Measurements from ENCODE around the gene NIPAL3. TPM values are rescaled to one million over a fixed set of nuclear protein-coding genes. Genes with fewer than 3 reads are reported as not detected.
"Not testable (repeated sequence)": the region's sequence is repeated elsewhere in the genome, so short reads cannot be mapped to it uniquely, and the experiment has no call there.

The NIPAL3 gene
- total RNA-seq, 1 experiment from 2014 or later: 55.8 TPM

DNA sequence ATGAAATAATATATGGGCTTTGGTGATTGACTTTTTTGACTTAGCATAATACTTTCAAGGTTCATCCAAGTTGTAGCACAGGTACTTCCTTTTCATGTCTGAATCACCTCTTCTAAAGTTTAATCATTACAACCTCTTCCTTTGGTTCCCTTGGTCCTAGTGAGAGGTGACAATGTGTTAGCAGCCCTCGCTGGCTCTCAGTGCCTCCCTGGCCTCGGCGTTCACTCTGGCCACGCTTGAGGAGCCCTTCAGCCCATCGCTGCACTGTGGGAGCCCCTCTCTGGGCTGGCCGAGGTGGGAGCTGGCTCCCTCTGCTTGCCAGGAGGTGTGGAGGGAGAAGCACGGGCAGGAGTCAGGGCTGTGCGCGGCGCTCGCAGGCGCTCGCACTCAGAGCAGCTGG lies 74.1 kb downstream of the NIPAL3 start:
- Mint-ChIP-seq H3K36me3 (ENCODE audit: insufficient read depth, unreplicated experiment) (no peaks in the 10 kb centered on the region), H3K27me3 (ENCODE audit: insufficient read depth, unreplicated experiment) (peaks cover 11% of the 10 kb centered on the region), H3K27ac (ENCODE audit: low read depth, unreplicated experiment) (no peak overlapping the region), H3K4me3 (ENCODE audit: unreplicated experiment) (no peak overlapping the region), H3K9me3 (ENCODE audit: unreplicated experiment) (no peaks in the 10 kb centered on the region), H3K4me1 (ENCODE audit: insufficient read depth, unreplicated experiment) (peaks cover 5% of the 10 kb centered on the region)
- BruUV-seq (replicated peaks): no TSS peak
- TF ChIP-seq, protein P1, sequence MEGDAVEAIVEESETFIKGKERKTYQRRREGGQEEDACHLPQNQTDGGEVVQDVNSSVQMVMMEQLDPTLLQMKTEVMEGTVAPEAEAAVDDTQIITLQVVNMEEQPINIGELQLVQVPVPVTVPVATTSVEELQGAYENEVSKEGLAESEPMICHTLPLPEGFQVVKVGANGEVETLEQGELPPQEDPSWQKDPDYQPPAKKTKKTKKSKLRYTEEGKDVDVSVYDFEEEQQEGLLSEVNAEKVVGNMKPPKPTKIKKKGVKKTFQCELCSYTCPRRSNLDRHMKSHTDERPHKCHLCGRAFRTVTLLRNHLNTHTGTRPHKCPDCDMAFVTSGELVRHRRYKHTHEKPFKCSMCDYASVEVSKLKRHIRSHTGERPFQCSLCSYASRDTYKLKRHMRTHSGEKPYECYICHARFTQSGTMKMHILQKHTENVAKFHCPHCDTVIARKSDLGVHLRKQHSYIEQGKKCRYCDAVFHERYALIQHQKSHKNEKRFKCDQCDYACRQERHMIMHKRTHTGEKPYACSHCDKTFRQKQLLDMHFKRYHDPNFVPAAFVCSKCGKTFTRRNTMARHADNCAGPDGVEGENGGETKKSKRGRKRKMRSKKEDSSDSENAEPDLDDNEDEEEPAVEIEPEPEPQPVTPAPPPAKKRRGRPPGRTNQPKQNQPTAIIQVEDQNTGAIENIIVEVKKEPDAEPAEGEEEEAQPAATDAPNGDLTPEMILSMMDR (IDR thresholded peaks at IDR 0.05; ENCODE audit: unreplicated experiment): no peak
- ChIA-PET CTCF (no interaction called here), POLR2A (interaction anchor here (1.1 kb wide), 1 partner anchor 11 kb away, joined by 3 read pairs; no protein-coding TSS in a partner anchor)
- intact Hi-C loops (cut with micrococcal nuclease): no loop called here
- DNase-seq (ENCODE audit: unreplicated experiment): no peak

DNA sequence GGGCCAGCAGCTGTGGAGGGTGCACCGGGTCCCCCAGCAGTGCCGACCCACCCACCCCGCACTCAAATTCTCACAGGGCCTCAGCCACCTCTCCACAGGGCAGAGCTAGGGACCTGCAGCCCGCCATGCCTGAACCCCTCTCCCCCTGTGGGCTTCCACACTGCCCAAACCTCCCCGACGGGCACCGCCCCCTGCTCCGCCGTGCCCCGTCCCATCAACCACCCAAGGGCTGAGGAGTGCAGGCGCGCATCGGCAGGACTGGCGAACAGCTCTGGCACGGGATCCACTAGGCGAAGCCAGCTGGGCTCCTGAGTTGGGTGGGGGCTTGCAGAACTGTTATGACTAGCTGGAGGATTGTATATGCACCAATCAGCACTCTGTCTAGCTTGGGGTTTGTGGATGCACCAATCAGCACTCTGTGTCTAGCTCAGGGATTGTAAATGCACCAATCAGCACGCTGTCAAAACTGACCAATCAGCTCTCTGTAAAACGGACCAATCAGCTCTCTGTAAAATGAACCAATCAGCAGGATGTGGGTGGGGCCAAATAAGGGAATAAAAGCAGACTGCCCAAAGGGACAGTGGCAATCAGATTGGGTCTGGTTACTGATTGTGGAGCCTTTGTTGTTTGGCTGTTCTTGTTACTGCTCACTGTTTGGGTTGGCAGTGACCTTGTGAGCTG lies 74.6 kb downstream of the NIPAL3 start:
- ChIA-PET POLR2A (interaction anchor here (0.6 to 1.1 kb wide), 2 partner anchors 11 to 694 kb away, joined by 3 read pairs; no protein-coding TSS in a partner anchor), CTCF (no interaction called here)
- peaks cover 11% of the 10 kb centered on the region for H3K27me3 Mint-ChIP-seq (ENCODE audit: insufficient read depth, unreplicated experiment)
- no peak for DNase-seq (ENCODE audit: unreplicated experiment)
- TF ChIP-seq, protein P1 (IDR thresholded peaks at IDR 0.05; ENCODE audit: unreplicated experiment): no peak
- intact Hi-C loops (cut with micrococcal nuclease): no loop called here
- no TSS peak for BruUV-seq (replicated peaks)
- no peaks in the 10 kb centered on the region for H3K36me3 Mint-ChIP-seq (ENCODE audit: insufficient read depth, unreplicated experiment)
- H3K27ac Mint-ChIP-seq (ENCODE audit: low read depth, unreplicated experiment): no peak overlapping the region
- H3K9me3 Mint-ChIP-seq (ENCODE audit: unreplicated experiment): no peaks in the 10 kb centered on the region
- H3K4me1 Mint-ChIP-seq (ENCODE audit: insufficient read depth, unreplicated experiment): peaks cover 5% of the 10 kb centered on the region
- no peak overlapping the region for H3K4me3 Mint-ChIP-seq (ENCODE audit: unreplicated experiment)

DNA sequence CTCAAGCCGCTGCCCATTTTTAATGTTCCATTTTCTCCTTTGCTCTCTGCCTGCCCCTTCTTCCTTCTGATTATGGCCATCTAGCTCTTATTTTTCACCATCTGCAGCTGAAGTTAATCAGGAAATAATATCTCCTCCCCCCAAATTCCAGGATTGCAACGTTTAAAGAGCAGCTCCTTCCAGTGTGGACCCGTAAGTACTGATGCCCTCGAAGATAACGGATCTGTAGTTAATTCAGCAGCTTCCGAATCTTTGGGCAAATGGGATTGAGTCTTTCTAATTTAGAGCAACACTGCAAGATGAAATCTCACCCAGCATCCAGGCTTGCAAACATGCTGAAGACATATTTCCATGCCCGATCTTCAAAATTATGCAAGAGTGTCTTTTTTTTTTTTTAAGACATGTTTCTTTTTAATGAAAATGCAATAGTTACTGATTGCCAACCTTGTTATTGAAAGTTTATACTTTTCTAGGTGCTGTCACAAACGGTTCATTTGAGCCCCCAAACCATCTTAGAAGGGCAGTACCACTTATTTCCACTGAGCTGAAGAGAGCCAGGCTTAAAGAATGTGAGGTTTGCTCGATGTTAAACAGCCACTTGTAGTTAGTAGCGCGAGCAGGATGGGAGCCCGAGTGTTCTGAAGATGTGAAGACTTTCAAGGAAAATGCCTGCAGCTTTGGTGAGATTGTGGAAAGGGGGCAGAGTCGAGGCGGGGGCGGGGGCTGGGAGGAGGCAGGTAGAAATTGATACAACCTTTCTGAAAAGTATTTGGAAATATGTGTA lies 76.2 kb downstream of the NIPAL3 start:
- TF ChIP-seq, protein P1 (IDR thresholded peaks at IDR 0.05; ENCODE audit: unreplicated experiment): no peak
- peaks cover 11% of the 10 kb centered on the region for H3K27me3 Mint-ChIP-seq (ENCODE audit: insufficient read depth, unreplicated experiment)
- ChIA-PET CTCF (interaction anchor here (0.5 to 1.3 kb wide), 5 partner anchors 9 to 1779 kb away, joined by 3 to 5 read pairs (median 4); no protein-coding TSS in a partner anchor), POLR2A (interaction anchor here (0.7 kb wide), 1 partner anchor 741 kb away, joined by 3 read pairs; the partner anchor contains the start of gene SYF2)
- no peak overlapping the region for H3K4me3 Mint-ChIP-seq (ENCODE audit: unreplicated experiment)
- peaks cover 5% of the 10 kb centered on the region for H3K4me1 Mint-ChIP-seq (ENCODE audit: insufficient read depth, unreplicated experiment)
- H3K9me3 Mint-ChIP-seq (ENCODE audit: unreplicated experiment): no peaks in the 10 kb centered on the region
- no peak for DNase-seq (ENCODE audit: unreplicated experiment)
- H3K36me3 Mint-ChIP-seq (ENCODE audit: insufficient read depth, unreplicated experiment): no peaks in the 10 kb centered on the region
- BruUV-seq (replicated peaks): no TSS peak
- intact Hi-C loops (cut with micrococcal nuclease): no loop called here
- H3K27ac Mint-ChIP-seq (ENCODE audit: low read depth, unreplicated experiment): no peak overlapping the region

DNA sequence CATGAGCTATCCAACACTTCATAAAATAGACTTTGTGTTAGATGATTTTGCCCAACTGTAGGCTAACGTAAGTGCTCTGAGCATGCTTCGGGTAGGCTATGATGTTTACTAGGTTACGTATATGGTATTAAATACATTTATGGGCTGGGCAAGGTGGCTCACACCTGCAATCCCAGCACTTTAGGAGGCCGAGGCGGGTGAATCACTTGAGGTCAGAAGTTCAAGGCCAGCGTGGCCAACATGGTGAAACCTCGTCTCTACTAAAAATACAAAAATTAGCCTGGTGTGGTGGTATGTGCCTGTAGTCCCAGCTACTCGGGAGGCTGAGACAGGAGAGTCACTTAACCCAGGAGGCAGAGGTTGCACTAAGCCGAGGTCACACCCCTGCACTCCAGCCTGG lies 77.3 kb downstream of the NIPAL3 start:
- POLR2A ChIA-PET: interaction anchor here (0.6 to 1.1 kb wide), 3 partner anchors 9 to 252 kb away, joined by 3 to 6 read pairs (median 3); no protein-coding TSS in a partner anchor
- intact Hi-C loops (cut with micrococcal nuclease): not testable (repeated sequence)

More for the DNA sequence above, 77.3 kb downstream of the NIPAL3 start:
- H3K4me1 Mint-ChIP-seq (ENCODE audit: insufficient read depth, unreplicated experiment); DNase-seq (ENCODE audit: unreplicated experiment); H3K36me3 Mint-ChIP-seq (ENCODE audit: insufficient read depth, unreplicated experiment); H3K4me3 Mint-ChIP-seq (ENCODE audit: unreplicated experiment); H3K27ac Mint-ChIP-seq (ENCODE audit: low read depth, unreplicated experiment); H3K9me3 Mint-ChIP-seq (ENCODE audit: unreplicated experiment); BruUV-seq (replicated peaks): not testable (repeated sequence)
- H3K27me3 Mint-ChIP-seq (ENCODE audit: insufficient read depth, unreplicated experiment): peaks cover 11% of the 10 kb centered on the region
- CTCF ChIA-PET: interaction anchor here (0.6 to 0.7 kb wide), 2 partner anchors 24 to 48 kb away, joined by 3 read pairs; no protein-coding TSS in a partner anchor

Data from MCF 10A (cell line).